Non-pigmented ciliary epithelial cell (primary cell): ENCODE results near the gene ACO1.
A peak's percentile ranks its signal among the peaks of the same experiment; 100 is the strongest.

ENCODE experiments used
- DNase-seq: peaks from one replicate; pipeline ENCODE4 v3.0.0-alpha.2; 2010; ENCODE audit warnings: low read depth

Gene ACO1

DNA sequence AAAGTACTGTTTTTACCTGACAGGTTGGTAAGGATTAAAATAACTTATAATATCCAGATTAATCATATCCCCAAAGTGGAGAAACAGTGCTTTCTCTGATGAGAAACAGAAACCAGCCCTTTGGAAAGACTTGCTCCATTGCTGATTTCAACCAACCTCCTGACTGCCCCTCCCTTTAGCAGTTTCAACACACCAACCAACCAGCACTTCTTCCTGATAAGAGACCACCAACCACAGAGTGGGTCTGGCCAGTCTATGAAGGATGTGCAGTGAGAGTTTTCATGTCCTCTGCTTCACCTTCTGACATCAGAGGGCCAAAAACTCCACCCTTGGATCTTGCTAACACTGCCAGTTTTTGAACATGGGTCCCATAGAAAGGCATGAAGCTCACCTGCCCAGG is 113.5 kb downstream of the ACO1 start:
- DNase-seq, result no peak

DNA sequence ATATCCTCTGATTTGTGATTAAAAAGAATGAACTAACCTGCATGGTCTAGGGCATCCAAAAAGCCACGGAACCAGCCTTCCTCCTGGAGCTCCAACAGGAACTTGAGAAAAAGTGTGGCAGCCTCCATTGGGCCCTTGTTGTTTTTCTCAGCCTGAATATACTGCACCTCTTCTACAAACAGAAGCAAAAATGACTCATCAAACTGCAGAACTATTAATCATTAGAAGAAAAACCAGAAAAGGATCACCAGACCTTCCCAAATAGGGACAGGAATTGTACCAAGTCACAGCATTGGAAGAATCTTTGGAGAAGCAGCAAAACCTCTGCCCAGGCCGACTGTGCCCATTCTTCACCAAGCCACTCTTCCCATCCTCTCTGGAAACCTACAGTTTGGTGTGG is 116.3 kb downstream of the ACO1 start:
- DNase-seq, result peak; percentile 34

DNA sequence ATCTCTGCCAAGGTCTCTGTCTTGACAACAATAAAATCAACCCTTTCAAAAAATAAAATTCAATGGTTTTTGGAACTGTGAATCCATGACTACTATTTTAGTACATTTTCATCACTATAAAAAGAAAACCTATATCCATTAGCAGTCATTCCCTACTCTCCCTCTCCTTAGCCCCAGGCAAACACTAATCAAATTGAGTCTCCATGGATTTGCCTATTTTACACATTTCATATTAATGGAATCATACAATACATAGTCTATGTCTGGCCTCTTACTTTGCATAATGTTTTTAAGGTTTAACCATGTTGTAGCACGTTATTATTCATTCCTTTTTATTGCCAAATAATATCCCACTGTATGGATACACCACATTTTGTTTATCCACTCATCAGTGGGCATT is 117.4 kb downstream of the ACO1 start:
- DNase-seq, result no peak

DNA sequence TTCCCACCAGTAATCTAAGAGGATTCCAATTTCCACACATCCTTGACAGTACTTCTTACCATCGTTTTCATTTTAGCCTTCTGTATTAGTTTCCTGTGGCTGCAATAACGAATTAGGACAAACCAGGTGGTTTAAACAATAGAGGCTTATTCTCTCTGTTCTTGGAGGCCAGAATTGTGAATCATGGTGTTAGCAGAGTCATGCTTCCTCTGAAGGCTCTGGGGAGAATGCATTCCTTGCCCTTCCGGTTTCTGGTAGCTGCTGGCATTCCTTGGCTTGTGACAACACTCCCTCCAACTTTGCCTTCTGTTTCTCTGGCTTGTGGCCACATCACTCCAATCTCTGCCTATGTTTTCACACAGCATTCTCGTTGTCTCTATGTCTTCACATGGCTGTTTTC is 118.0 kb downstream of the ACO1 start:
- peak; percentile 85 for DNase-seq

DNA sequence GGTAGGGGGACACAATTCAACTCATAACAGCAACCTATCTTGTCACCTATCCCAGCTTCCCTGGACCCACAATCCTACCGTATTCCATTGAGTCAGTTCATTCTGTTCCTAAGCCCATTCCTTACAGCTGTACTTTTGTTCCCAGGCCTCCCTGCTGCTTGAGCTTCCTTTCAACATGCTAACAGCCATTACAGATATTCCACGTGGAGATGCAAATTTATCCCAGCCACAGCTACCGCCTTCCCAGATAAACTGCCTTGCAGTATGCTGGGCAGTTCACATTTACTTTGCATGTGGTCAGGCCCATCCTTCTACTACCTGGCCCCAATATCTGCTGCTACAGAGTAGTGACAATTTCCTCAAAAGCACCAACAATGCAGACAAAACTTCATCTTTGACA is 118.6 kb downstream of the ACO1 start:
- no peak for DNase-seq
